Measurements from ENCODE around the gene NDUFB10. TPM values are rescaled to one million over a fixed set of nuclear protein-coding genes. Genes with fewer than 3 reads are reported as not detected.

NDUFB10 gene
- polyA plus RNA-seq, 1 donor (not counting 4 experiments of a cell fraction or from before 2014, with no cell fraction given), result 107 TPM

- Histone ChIP-seq H3K9ac (ENCODE audit: control insufficient read depth, extremely low read depth, insufficient read depth, low read length) (peak within 1 kb of the TSS; percentile 85), H3K4me3 (ENCODE audit: control insufficient read depth in 2 of 3, extremely low read depth in 1 of 3, insufficient read depth in 2 of 3, low read depth in 1 of 3, low read length in 3 of 3) (peak within 1 kb of the TSS; percentile 69 to 85 (median 79)), H3K9me3 (ENCODE audit: control insufficient read depth, low read depth, low read length) (no peaks in the 10 kb centered on the region), H3K27me3 (ENCODE audit: control insufficient read depth, extremely low read depth, insufficient read depth, low read length) (no peaks in the 10 kb centered on the region), H4K20me1 (ENCODE audit: control insufficient read depth, extremely low read depth, insufficient read depth, low read length) (peaks cover 28% of the 10 kb centered on the region), H3K27ac (ENCODE audit: control insufficient read depth, insufficient read depth, low read length) (peak within 1 kb of the TSS; percentile 88), H3K36me3 (ENCODE audit: control insufficient read depth in 2 of 2, extremely low read depth in 1 of 2, insufficient read depth in 2 of 2, low read length in 2 of 2) (peaks cover 17 to 31% of the 10 kb centered on the region in 2 experiments), H2AFZ (ENCODE audit: control insufficient read depth, low read length) (peak within 1 kb of the TSS; percentile 36), H3K9me1 (ENCODE audit: control insufficient read depth, extremely low read depth, insufficient read depth, low read length) (peaks cover 3% of the 10 kb centered on the region), H3K4me2 (ENCODE audit: control insufficient read depth, extremely low read depth, insufficient read depth, low read depth, low read length) (peak within 1 kb of the TSS; percentile 99), H3K4me1 (ENCODE audit: control insufficient read depth, extremely low read depth, insufficient read depth, low read length) (peaks cover 34% of the 10 kb centered on the region), H3K79me2 (ENCODE audit: control insufficient read depth, insufficient read depth, low read length) (peaks cover 55% of the 10 kb centered on the region)
- dilution Hi-C loops (cut with MboI; ENCODE audit: extremely low pct_ligation_motif_present, low sequenced_read_pairs), result no loop called here
- FAIRE-seq (no peak), DNase-seq (ENCODE audit: low read depth, low spot score) (peak; percentile 98)
- TF ChIP-seq EZH2 (IDR thresholded peaks at IDR 0.05; ENCODE audit: low read length) (no peak), CTCF (optimal IDR thresholded peaks at IDR 0.05 in 1 of 3, IDR thresholded peaks at IDR 0.05 in 1 of 3, conservative IDR thresholded peaks at IDR 0.05 in 1 of 3; ENCODE audit: extremely low read depth in 1 of 3, insufficient read depth in 2 of 3, low read length in 3 of 3) (no peak)
These were observed 5.4 kb downstream of the NDUFB10 start, which contains the start of gene RPS2 for GRCh38 chr16:1964506-1965395. Gene RPS2 (minus strand): TSS chr16:1964826. CDS start chr16:1964625, 201 bp downstream.

- Histone ChIP-seq H4K20me1 (ENCODE audit: control insufficient read depth, extremely low read depth, insufficient read depth, low read length) (peaks cover 26% of the 10 kb centered on the region), H3K9me1 (ENCODE audit: control insufficient read depth, extremely low read depth, insufficient read depth, low read length) (peaks cover 3% of the 10 kb centered on the region), H3K36me3 (ENCODE audit: control insufficient read depth in 2 of 2, extremely low read depth in 1 of 2, insufficient read depth in 2 of 2, low read length in 2 of 2) (peaks cover 17 to 31% of the 10 kb centered on the region in 2 experiments), H3K9ac (ENCODE audit: control insufficient read depth, extremely low read depth, insufficient read depth, low read length) (peak overlapping the region; percentile 85), H3K4me1 (ENCODE audit: control insufficient read depth, extremely low read depth, insufficient read depth, low read length) (peaks cover 32% of the 10 kb centered on the region), H3K27ac (ENCODE audit: control insufficient read depth, insufficient read depth, low read length) (peak overlapping the region; percentile 88), H3K79me2 (ENCODE audit: control insufficient read depth, insufficient read depth, low read length) (peaks cover 48% of the 10 kb centered on the region), H2AFZ (ENCODE audit: control insufficient read depth, low read length) (no peak overlapping the region), H3K4me2 (ENCODE audit: control insufficient read depth, extremely low read depth, insufficient read depth, low read depth, low read length) (peak overlapping the region; percentile 99), H3K4me3 (ENCODE audit: control insufficient read depth in 2 of 3, extremely low read depth in 1 of 3, insufficient read depth in 2 of 3, low read depth in 1 of 3, low read length in 3 of 3) (peak overlapping the region; percentile 69 to 85 (median 79)), H3K9me3 (ENCODE audit: control insufficient read depth, low read depth, low read length) (no peaks in the 10 kb centered on the region), H3K27me3 (ENCODE audit: control insufficient read depth, extremely low read depth, insufficient read depth, low read length) (no peaks in the 10 kb centered on the region)
- TF ChIP-seq EZH2 (IDR thresholded peaks at IDR 0.05; ENCODE audit: low read length) (no peak), CTCF (optimal IDR thresholded peaks at IDR 0.05 in 1 of 3, IDR thresholded peaks at IDR 0.05 in 1 of 3, conservative IDR thresholded peaks at IDR 0.05 in 1 of 3; ENCODE audit: extremely low read depth in 1 of 3, insufficient read depth in 2 of 3, low read length in 3 of 3) (no peak)
- DNase-seq (ENCODE audit: low read depth, low spot score), result no peak
- dilution Hi-C loops (cut with MboI; ENCODE audit: extremely low pct_ligation_motif_present, low sequenced_read_pairs), result no loop called here
- FAIRE-seq, result no peak
These were observed 6.2 kb downstream of the NDUFB10 start for GRCh38 chr16:1965396-1966001.
